Nephron progenitor cell (in vitro differentiated cells): ENCODE data around the gene ISYNA1.

ENCODE experiments used
- DNase-seq: peaks from one replicate; pipeline ENCODE4 v3.0.0; 2021
- H3K27ac Mint-ChIP-seq: 2 replicates; pipeline ENCODE4 v1.8.0; 2021; ENCODE audit warnings: mild to moderate bottlenecking, moderate library complexity, mixed read lengths
- H3K27me3 Mint-ChIP-seq: 2 replicates; pipeline ENCODE4 v1.8.0; 2021; ENCODE audit warnings: mild to moderate bottlenecking, low read depth, mixed read lengths; ENCODE audit not compliant: poor library complexity
- H3K36me3 Mint-ChIP-seq: 2 replicates; pipeline ENCODE4 v1.8.0; 2021; ENCODE audit warnings: low read depth, mixed read lengths
- H3K4me1 Mint-ChIP-seq: 2 replicates; pipeline ENCODE4 v1.8.0; 2021; ENCODE audit warnings: mixed read lengths
- H3K4me3 Mint-ChIP-seq: 2 replicates; pipeline ENCODE4 v1.8.0; 2021; ENCODE audit warnings: mild to moderate bottlenecking, moderate library complexity, mixed read lengths
- H3K9me3 Mint-ChIP-seq: 2 replicates; pipeline ENCODE4 v1.8.0; 2021; ENCODE audit warnings: mild to moderate bottlenecking, moderate library complexity, mixed read lengths
- CTCF ChIP-seq: fragments of 200-600 bp; sonication (generic); IDR thresholded peaks from 2 replicates; pipeline ENCODE4 v1.5.0; 2021; ENCODE audit warnings: antibody characterized with exemption

ISYNA1 gene

GRCh38 chr19:18433015-18433691, 4.8 kb downstream of the ISYNA1 start:
- Mint-ChIP-seq H3K4me1 (peaks cover 40% of the 10 kb centered on the region), H3K4me3 (peak overlapping the region; percentile 60)
- no peak for TF ChIP-seq CTCF

GRCh38 chr19:18432275-18433014, 5.5 kb downstream of the ISYNA1 start:
- H3K4me1 Mint-ChIP-seq, result peaks cover 42% of the 10 kb centered on the region
- peaks cover 10% of the 10 kb centered on the region for H3K36me3 Mint-ChIP-seq
- peaks cover 4% of the 10 kb centered on the region for H3K27me3 Mint-ChIP-seq
- TF ChIP-seq CTCF, result no peak
- peak overlapping the region; percentile 71 for H3K4me3 Mint-ChIP-seq
- no peak overlapping the region for H3K27ac Mint-ChIP-seq
- DNase-seq, result no peak
- no peaks in the 10 kb centered on the region for H3K9me3 Mint-ChIP-seq

More at GRCh38 chr19:18433015-18433691, 4.8 kb downstream of the ISYNA1 start:
- H3K27ac Mint-ChIP-seq, result no peak overlapping the region
- DNase-seq, result peak; percentile 64
- H3K36me3 Mint-ChIP-seq, result peaks cover 10% of the 10 kb centered on the region
- peaks cover 4% of the 10 kb centered on the region for H3K27me3 Mint-ChIP-seq
- no peaks in the 10 kb centered on the region for H3K9me3 Mint-ChIP-seq

- DNase-seq, result no peak
- H3K4me3 Mint-ChIP-seq, result no peak overlapping the region
- no peak for TF ChIP-seq CTCF
- H3K27ac Mint-ChIP-seq, result no peak overlapping the region
- peaks cover 10% of the 10 kb centered on the region for H3K36me3 Mint-ChIP-seq
- H3K27me3 Mint-ChIP-seq, result peaks cover 4% of the 10 kb centered on the region
- H3K9me3 Mint-ChIP-seq, result no peaks in the 10 kb centered on the region
- peaks cover 42% of the 10 kb centered on the region for H3K4me1 Mint-ChIP-seq
These were observed 6.4 kb downstream of the ISYNA1 start for GRCh38 chr19:18431351-18432197.

GRCh38 chr19:18430417-18431144, 7.4 kb downstream of the ISYNA1 start:
- no peaks in the 10 kb centered on the region for H3K9me3 Mint-ChIP-seq
- H3K36me3 Mint-ChIP-seq, result peaks cover 5% of the 10 kb centered on the region
- DNase-seq, result no peak
- H3K4me3 Mint-ChIP-seq, result peak overlapping the region; percentile 49
- peaks cover 40% of the 10 kb centered on the region for H3K4me1 Mint-ChIP-seq
- H3K27ac Mint-ChIP-seq, result peak overlapping the region; percentile 75
- TF ChIP-seq CTCF, result no peak
- peaks cover 4% of the 10 kb centered on the region for H3K27me3 Mint-ChIP-seq

- TF ChIP-seq CTCF, result no peak
- Mint-ChIP-seq H3K4me3 (no peak overlapping the region), H3K4me1 (peaks cover 46% of the 10 kb centered on the region), H3K27ac (no peak overlapping the region), H3K36me3 (peaks cover 5% of the 10 kb centered on the region), H3K27me3 (peaks cover 4% of the 10 kb centered on the region), H3K9me3 (no peaks in the 10 kb centered on the region)
- no peak for DNase-seq
These were observed 8.1 kb downstream of the ISYNA1 start for GRCh38 chr19:18429717-18430416.
